ENCODE results near the gene FOXB1. TPM values are rescaled to one million over a fixed set of nuclear protein-coding genes. Genes with fewer than 3 reads are reported as not detected.

FOXB1 gene
- total and polyA plus RNA-seq, 9 of the 15 experiments (the other 6 are each of a cell fraction or from before 2014, with no cell fraction given): not detected

GRCh38 chr15:60021589-60022378, 17.7 kb downstream of the FOXB1 start (continued):
- TF ChIP-seq ZNF324 (CRISPR knock-in tag; IDR thresholded peaks at IDR 0.05) (peak; percentile 93), RERE (CRISPR knock-in tag; IDR thresholded peaks at IDR 0.05; ENCODE audit: borderline replicate concordance) (no peak), PHF20 (IDR thresholded peaks at IDR 0.05; ENCODE audit: partially characterized antibody) (no peak), ZNF12 (CRISPR knock-in tag; IDR thresholded peaks at IDR 0.05) (no peak), GATA2 (CRISPR knock-in tag; IDR thresholded peaks at IDR 0.05) (no peak), ETS2 (tag; IDR thresholded peaks at IDR 0.05; ENCODE audit: borderline replicate concordance, poor library complexity, severe bottlenecking) (no peak), TCF7 (IDR thresholded peaks at IDR 0.05; ENCODE audit: borderline replicate concordance) (no peak), ZNF639 (CRISPR knock-in tag; conservative IDR thresholded peaks at IDR 0.05 in 1 of 2, IDR thresholded peaks at IDR 0.05 in 1 of 2) (peak in 1 of 2 experiments; percentile 98; a peak in 2 of 4 replicates), ZNF696 (CRISPR knock-in tag; conservative IDR thresholded peaks at IDR 0.05) (0 out of 2 replicates have a peak, but pooled peaks have one; percentile 53), PRDM10 (IDR thresholded peaks at IDR 0.05; ENCODE audit: partially characterized antibody) (no peak), GTF3C2 (IDR thresholded peaks at IDR 0.05; ENCODE audit: borderline replicate concordance, extremely low read depth, insufficient read length) (no peak)
